T-helper 1 cell treated with Interleukin-12 subunit alpha and Interleukin-12 subunit beta and Interleukin-4 antibody, amounts not matched to agents 30 μg/mL and 1 μg/mL, for 36 hours (primary cell): ENCODE results near the gene YBEY.

Experiments used
- H3K27ac Mint-ChIP-seq: one replicate; pipeline ENCODE4 v1.8.0; 2021; ENCODE audit warnings: mild to moderate bottlenecking, mixed read lengths
- H3K27me3 Mint-ChIP-seq: one replicate; pipeline ENCODE4 v1.8.0; 2021; ENCODE audit warnings: low read depth, mixed read lengths
- H3K36me3 Mint-ChIP-seq: one replicate; pipeline ENCODE4 v1.8.0; 2021; ENCODE audit warnings: low read depth, mixed read lengths
- H3K4me1 Mint-ChIP-seq: one replicate; pipeline ENCODE4 v1.8.0; 2021; ENCODE audit warnings: low read depth, mixed read lengths
- H3K4me3 Mint-ChIP-seq: one replicate; pipeline ENCODE4 v1.8.0; 2021; ENCODE audit warnings: mild to moderate bottlenecking, moderate library complexity, mixed read lengths
- H3K9me3 Mint-ChIP-seq: one replicate; pipeline ENCODE4 v1.8.0; 2021; ENCODE audit warnings: mixed read lengths

The YBEY gene

DNA sequence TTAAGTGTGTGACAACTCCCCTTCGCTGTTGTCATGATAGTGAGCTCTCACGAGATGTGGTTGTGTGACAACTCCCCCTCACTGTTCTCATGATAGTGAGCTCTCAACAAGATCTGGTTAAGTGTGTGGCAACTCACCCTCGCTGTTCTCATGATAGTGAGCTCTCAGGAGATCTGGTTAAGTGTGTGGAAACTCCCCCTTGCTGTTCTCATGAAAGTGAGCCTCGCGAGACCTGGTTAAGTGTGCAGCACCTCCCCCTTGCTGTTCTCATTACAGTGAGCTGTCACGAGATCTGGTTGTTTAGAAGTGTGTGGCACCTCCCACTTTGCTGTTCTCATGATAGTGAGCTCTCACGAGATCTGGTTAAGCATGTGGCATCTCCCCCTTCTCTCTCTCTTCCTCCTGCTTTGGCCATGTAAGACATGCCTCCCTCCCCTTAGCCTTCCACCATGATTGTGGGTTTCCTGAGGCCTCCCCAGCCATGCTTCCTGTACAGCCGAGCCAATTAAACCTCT is 32.5 kb upstream of the YBEY start:
- peaks cover 37% of the 10 kb centered on the region for H3K4me1 Mint-ChIP-seq
- no peaks in the 10 kb centered on the region for H3K9me3 Mint-ChIP-seq
- H3K27ac Mint-ChIP-seq = peak overlapping the region; percentile 92
- peaks cover 57% of the 10 kb centered on the region for H3K36me3 Mint-ChIP-seq
- no peaks in the 10 kb centered on the region for H3K27me3 Mint-ChIP-seq
- peak overlapping the region; percentile 56 for H3K4me3 Mint-ChIP-seq

DNA sequence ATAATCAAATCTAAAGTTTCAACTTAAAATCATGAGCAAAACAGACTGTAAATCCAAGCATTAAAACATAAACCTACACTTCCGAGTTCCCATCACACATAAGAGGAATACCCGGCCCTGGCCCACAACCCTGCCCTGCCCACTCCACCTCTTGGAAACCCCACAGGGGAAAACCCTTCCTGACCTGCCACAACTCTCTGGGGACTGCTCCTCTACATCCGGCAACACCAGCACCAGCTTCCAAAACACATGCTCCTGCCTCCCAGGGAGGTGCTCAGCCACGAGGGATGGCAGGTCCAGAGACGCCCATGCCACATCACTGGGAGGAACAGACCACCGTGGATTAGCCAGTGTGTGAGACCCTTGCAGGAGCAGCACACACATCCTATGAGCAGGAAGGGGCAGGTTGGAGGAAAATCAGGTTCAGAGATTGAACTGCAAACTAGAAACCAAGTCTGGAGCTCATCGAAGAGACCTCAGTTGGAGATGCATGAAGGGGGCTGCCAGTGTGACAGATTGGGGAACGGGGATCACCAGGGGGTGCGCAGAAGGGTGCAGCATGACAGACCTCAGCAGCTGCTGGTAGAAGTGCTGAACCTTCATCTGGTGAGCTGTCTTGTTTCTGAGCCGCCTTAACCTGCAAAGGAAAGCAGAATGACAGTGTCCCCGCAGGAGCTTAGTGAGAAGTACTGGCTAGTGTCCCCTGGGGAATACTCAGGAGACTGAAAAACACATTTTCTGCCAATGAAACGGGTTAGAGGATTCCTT is 31.8 kb upstream of the YBEY start:
- Mint-ChIP-seq H3K36me3 (peaks cover 57% of the 10 kb centered on the region), H3K9me3 (no peaks in the 10 kb centered on the region), H3K27ac (peak overlapping the region; percentile 92), H3K4me1 (peaks cover 37% of the 10 kb centered on the region), H3K4me3 (no peak overlapping the region), H3K27me3 (no peaks in the 10 kb centered on the region)

GRCh38 chr21:46255166-46255565 is 31.0 kb upstream of the YBEY start:
- H3K4me3 Mint-ChIP-seq = no peak overlapping the region
- H3K9me3 Mint-ChIP-seq = no peaks in the 10 kb centered on the region
- H3K4me1 Mint-ChIP-seq = peaks cover 32% of the 10 kb centered on the region
- peaks cover 51% of the 10 kb centered on the region for H3K36me3 Mint-ChIP-seq
- peak overlapping the region; percentile 92 for H3K27ac Mint-ChIP-seq
- no peaks in the 10 kb centered on the region for H3K27me3 Mint-ChIP-seq

GRCh38 chr21:46255758-46256337 is 30.3 kb upstream of the YBEY start:
- Mint-ChIP-seq H3K4me3 (no peak overlapping the region), H3K27me3 (no peaks in the 10 kb centered on the region), H3K27ac (no peak overlapping the region), H3K36me3 (peaks cover 48% of the 10 kb centered on the region), H3K4me1 (peaks cover 25% of the 10 kb centered on the region), H3K9me3 (no peaks in the 10 kb centered on the region)

- H3K27ac Mint-ChIP-seq = peak overlapping the region; percentile 3
- peaks cover 22% of the 10 kb centered on the region for H3K4me1 Mint-ChIP-seq
- peaks cover 49% of the 10 kb centered on the region for H3K36me3 Mint-ChIP-seq
These were observed 29.6 kb upstream of the YBEY start for GRCh38 chr21:46256501-46256994.

GRCh38 chr21:46264046-46264689 is 22.0 kb upstream of the YBEY start:
- Mint-ChIP-seq H3K9me3 (no peaks in the 10 kb centered on the region), H3K4me1 (no peaks in the 10 kb centered on the region), H3K27me3 (no peaks in the 10 kb centered on the region), H3K27ac (no peak overlapping the region), H3K4me3 (no peak overlapping the region), H3K36me3 (peaks cover 31% of the 10 kb centered on the region)

More at GRCh38 chr21:46256501-46256994, 29.6 kb upstream of the YBEY start:
- Mint-ChIP-seq H3K27me3 (no peaks in the 10 kb centered on the region), H3K9me3 (no peaks in the 10 kb centered on the region), H3K4me3 (no peak overlapping the region)

- no peak overlapping the region for H3K4me3 Mint-ChIP-seq
- H3K4me1 Mint-ChIP-seq = no peaks in the 10 kb centered on the region
- H3K36me3 Mint-ChIP-seq = peaks cover 32% of the 10 kb centered on the region
- H3K27me3 Mint-ChIP-seq = no peaks in the 10 kb centered on the region
- H3K27ac Mint-ChIP-seq = no peak overlapping the region
- H3K9me3 Mint-ChIP-seq = no peaks in the 10 kb centered on the region
These were observed 21.4 kb upstream of the YBEY start for GRCh38 chr21:46264690-46265144.

DNA sequence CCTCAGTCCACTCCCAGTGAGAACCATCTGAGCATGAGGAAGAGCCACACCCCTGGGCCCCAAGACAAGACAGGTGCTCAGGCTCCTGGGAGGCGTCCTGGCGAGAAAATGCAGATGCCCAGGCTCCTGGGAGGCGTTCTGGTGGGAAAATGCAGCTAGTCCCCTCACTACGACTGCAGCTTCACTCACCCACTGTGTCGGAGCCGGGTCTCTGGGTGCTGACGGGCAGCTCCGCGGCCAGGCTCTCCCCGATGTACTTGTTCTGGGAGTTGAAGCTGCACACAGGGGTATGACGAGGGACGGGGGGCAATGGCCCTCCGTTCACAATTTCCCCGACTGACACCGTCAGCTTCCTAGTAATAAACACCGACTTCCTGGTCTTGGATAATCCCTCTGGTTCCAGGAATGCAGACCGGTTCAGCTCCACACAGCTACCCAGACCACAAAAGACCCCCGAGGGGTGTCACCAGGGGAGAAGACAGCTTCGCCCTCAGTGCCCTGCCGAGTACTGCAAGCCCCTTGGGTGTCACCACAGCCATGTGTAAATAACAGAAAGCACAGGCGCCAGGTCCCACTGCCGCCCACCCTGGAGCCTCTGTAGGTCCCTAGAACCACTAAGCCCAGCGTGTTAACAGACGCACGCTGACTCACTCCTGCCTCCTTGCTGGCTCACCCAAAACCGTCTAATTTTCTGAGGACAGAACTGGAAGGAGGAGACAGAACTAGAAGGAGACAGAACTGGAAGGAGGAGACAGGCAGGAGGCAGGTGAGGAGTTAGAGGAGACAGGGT is 20.2 kb upstream of the YBEY start:
- H3K27ac Mint-ChIP-seq = no peak overlapping the region
- no peaks in the 10 kb centered on the region for H3K4me1 Mint-ChIP-seq
- no peak overlapping the region for H3K4me3 Mint-ChIP-seq
- H3K36me3 Mint-ChIP-seq = peaks cover 33% of the 10 kb centered on the region
- H3K9me3 Mint-ChIP-seq = no peaks in the 10 kb centered on the region
- no peaks in the 10 kb centered on the region for H3K27me3 Mint-ChIP-seq

DNA sequence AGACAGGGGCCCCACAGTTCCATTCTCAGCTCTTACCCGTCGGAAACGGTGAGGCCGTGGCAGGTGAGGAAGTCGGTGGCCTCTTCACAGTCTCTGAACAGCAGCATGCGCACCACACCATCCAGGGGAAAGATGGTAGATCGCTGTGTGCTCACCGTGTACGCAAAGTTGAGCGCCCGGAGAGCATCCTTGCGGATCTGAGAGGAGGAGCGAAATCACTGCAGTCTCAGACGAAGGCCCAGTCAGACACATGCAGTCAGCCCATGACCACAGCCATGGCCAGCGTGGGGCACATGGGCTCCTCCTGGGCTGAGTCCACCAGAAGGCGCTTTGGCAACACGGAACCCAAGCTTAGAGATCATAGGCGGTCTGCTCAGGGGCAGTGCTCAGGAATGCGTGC is 19.2 kb upstream of the YBEY start:
- no peaks in the 10 kb centered on the region for H3K9me3 Mint-ChIP-seq
- peaks cover 31% of the 10 kb centered on the region for H3K36me3 Mint-ChIP-seq
- no peak overlapping the region for H3K27ac Mint-ChIP-seq
- no peaks in the 10 kb centered on the region for H3K4me1 Mint-ChIP-seq
- H3K4me3 Mint-ChIP-seq = no peak overlapping the region
- H3K27me3 Mint-ChIP-seq = no peaks in the 10 kb centered on the region

DNA sequence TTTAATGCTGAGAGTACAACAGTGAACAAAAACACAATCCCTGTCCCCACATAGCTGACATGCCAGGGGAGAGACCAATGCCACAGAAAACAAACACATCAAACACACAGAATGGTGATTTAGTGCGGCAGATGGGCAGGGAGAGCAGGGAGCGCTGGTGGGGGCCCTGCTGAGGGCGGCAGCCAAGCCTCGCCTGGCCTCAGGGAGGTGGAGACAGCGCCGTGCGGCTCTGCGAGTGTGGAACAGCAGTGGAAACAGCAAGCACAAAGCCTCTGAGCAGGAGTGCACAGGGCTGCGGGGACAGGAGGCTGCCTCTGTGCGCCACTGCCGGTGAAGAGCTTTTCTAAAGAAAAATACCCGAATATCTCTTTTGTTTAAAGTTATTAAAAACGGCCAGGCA is 17.8 kb upstream of the YBEY start:
- Mint-ChIP-seq H3K4me1 (no peaks in the 10 kb centered on the region), H3K4me3 (no peak overlapping the region), H3K27ac (no peak overlapping the region), H3K9me3 (no peaks in the 10 kb centered on the region), H3K36me3 (peaks cover 41% of the 10 kb centered on the region), H3K27me3 (no peaks in the 10 kb centered on the region)

DNA sequence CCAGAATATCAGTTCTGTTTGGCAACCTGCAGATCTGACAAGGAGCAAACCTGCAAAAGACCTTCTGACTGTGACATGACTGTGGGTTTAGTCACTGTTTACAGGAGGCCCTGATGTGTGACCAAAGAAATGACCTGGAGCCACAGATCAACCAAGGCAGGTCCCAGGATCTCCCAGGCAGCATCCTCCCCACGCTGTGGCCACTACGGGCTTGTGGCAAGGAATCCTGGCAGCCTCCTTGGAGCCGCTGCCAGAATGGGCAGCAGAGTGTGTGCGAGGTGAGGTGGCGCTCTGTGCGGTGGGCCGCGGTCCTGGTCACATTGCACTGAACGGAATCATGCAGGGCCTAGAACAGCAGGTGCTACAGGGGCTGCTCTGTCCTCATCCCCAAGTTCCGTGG is 16.7 kb upstream of the YBEY start:
- Mint-ChIP-seq H3K4me3 (no peak overlapping the region), H3K4me1 (no peaks in the 10 kb centered on the region), H3K27me3 (no peaks in the 10 kb centered on the region), H3K9me3 (no peaks in the 10 kb centered on the region), H3K27ac (no peak overlapping the region), H3K36me3 (peaks cover 50% of the 10 kb centered on the region)

- Mint-ChIP-seq H3K4me1 (peaks cover 2% of the 10 kb centered on the region), H3K36me3 (peaks cover 43% of the 10 kb centered on the region), H3K4me3 (no peak overlapping the region), H3K27ac (no peak overlapping the region), H3K9me3 (no peaks in the 10 kb centered on the region), H3K27me3 (no peaks in the 10 kb centered on the region)
These were observed 12.8 kb upstream of the YBEY start for GRCh38 chr21:46273341-46273740.

DNA sequence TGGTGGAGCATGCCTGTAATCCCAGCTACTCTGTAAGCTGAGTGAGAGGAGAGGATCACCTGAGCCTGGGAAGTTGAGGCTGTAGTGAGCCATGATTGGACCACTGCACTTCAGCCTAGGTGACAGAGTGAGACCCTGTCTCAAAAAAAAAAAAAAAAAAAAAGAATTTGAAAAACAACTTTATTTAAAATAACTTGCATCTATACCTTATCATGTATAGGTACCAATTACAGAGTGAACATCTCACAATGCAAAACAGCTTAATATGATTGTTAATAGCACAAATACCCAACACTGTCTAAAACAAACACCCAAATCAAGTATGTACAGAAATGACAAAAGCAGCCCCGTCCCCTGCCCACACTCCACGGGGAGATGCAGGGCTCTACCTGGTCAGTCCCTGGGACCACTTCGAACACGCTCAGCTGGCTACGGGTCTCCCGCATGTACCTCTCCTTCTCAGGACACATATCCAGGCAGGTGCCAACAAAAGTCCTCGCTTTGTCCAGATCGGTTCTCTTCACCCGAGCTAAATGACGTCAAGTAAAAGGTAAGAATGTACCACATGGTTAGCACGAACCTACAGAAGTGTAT is 11.2 kb upstream of the YBEY start:
- H3K36me3 Mint-ChIP-seq = peaks cover 44% of the 10 kb centered on the region
- no peaks in the 10 kb centered on the region for H3K9me3 Mint-ChIP-seq
- H3K4me1 Mint-ChIP-seq = peaks cover 2% of the 10 kb centered on the region
- H3K27me3 Mint-ChIP-seq = no peaks in the 10 kb centered on the region
- no peak overlapping the region for H3K4me3 Mint-ChIP-seq
- H3K27ac Mint-ChIP-seq = no peak overlapping the region
